Measurements from ENCODE around the gene ZNF157. TPM values are rescaled to one million over a fixed set of nuclear protein-coding genes. Genes with fewer than 3 reads are reported as not detected.

Gene ZNF157
- total and polyA plus RNA-seq, 2 of the 8 experiments (the other 6 are each of a cell fraction or from before 2014, with no cell fraction given) = 0.67 to 2.2 TPM

GRCh38 chrX:47321386-47321785 lies 49.0 kb upstream of the ZNF157 start (continued):
- TF ChIP-seq CHD2 (IDR thresholded peaks at IDR 0.05; ENCODE audit: low read length) (no peak), TCF12 (IDR thresholded peaks at IDR 0.05; ENCODE audit: low read depth, low read length) (no peak), POLR2A (IDR thresholded peaks at IDR 0.05; ENCODE audit: control extremely low read depth in 1 of 2, low read depth in 2 of 2, low read length in 2 of 2) (peak; percentile 76 to 85), TAF7 (optimal IDR thresholded peaks at IDR 0.05; ENCODE audit: borderline replicate concordance, low read depth, low read length) (no peak), CBX5 (IDR thresholded peaks at IDR 0.05; ENCODE audit: low read depth, low read length) (no peak), USF2 (IDR thresholded peaks at IDR 0.05; ENCODE audit: low read length) (no peak), CEBPB (IDR thresholded peaks at IDR 0.05; ENCODE audit: low read depth, low read length) (no peak), SP1 (IDR thresholded peaks at IDR 0.05; ENCODE audit: low read depth, low read length) (no peak; the same call in 1 of the 2 replicates), ATF2 (IDR thresholded peaks at IDR 0.05; ENCODE audit: low read length) (0 out of 2 replicates have a peak, but pooled peaks have one; percentile 20), EGR1 (IDR thresholded peaks at IDR 0.05; ENCODE audit: borderline replicate concordance, low read depth, low read length) (no peak), RAD21 (IDR thresholded peaks at IDR 0.05 in 1 of 2, conservative IDR thresholded peaks at IDR 0.05 in 1 of 2; ENCODE audit: low read depth in 2 of 2, low read length in 2 of 2) (no peak), E2F6 (IDR thresholded peaks at IDR 0.05) (no peak), SIRT6 (IDR thresholded peaks at IDR 0.05; ENCODE audit: low read length) (no peak), POLR2AphosphoS5 (IDR thresholded peaks at IDR 0.05; ENCODE audit: low read depth, low read length) (peak; percentile 94), HDAC6 (IDR thresholded peaks at IDR 0.05; ENCODE audit: low read depth, low read length) (no peak), SIX5 (IDR thresholded peaks at IDR 0.05; ENCODE audit: low read depth, low read length) (peak; percentile 39), CTCF (IDR thresholded peaks at IDR 0.05; ENCODE audit: control extremely low read depth in 1 of 3, insufficient read depth in 1 of 3, low read depth in 1 of 3, low read length in 3 of 3) (no peak), GTF2F1 (IDR thresholded peaks at IDR 0.05; ENCODE audit: borderline replicate concordance, low read depth, low read length) (no peak), CHD1 (IDR thresholded peaks at IDR 0.05; ENCODE audit: low read depth, low read length) (no peak)
